Fibroblast of upper back skin (primary cell): Measurements from ENCODE around the gene DIAPH1.
"Not testable (repeated sequence)": the region's sequence is repeated elsewhere in the genome, so short reads cannot be mapped to it uniquely, and the experiment has no call there.

Experiments
- DNase-seq: peaks from one replicate; pipeline ENCODE4 v3.0.0-alpha.2; 2013

DIAPH1 gene

DNA sequence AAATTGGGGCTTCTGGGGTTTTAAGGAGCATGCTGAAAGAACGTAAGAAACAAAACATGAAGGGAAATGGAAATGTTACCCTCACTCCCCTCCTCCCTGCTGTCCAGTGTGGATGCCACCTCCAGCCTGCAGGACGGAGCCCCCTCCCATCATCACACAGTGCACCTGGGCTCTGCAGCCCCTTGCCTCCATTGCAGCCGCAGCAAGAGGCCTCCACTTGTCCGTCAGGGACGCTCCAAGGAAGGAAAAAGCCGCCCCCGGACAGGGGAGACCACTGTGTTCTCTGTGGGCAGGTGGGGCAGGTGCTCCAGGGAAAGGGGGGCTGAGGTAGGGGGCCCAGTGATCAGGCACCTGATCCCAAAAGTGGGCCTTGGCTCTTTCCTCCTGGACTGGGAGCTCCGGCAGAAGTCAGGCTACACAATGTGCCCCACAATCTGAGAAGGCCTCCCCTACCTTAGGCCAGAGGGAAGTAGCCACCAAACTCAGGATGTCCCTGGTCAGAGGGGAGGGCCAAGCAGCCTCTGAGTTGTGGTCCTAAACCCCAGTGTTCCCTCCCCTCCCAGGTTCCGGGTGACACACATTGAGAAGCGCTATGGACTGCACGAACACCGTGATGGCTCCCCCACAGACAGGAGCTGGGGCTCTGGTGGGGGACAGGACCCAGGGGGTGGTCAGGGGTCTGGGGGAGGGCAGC, 20.7 kb upstream of the DIAPH1 start:
- no peak for DNase-seq

DNA sequence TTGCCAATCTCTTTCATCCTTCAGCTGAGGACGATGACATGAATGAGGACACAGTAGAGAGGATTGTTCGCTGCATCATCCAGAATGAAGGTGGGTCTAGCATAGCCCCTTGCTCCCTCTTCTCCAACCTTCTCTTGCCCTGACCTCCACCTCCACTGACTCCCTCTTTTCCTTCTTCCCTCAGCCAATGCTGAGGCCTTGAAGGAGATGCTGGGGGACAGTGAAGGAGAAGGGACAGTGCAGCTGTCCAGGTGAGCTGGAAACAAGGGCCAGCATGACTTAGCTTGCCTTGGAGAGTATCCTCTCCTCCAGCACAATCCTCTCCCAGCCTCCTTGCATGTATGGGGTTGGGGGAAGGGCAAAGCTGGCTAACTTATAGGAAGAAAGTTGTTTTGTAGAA, 20.0 kb upstream of the DIAPH1 start:
- DNase-seq: no peak

DNA sequence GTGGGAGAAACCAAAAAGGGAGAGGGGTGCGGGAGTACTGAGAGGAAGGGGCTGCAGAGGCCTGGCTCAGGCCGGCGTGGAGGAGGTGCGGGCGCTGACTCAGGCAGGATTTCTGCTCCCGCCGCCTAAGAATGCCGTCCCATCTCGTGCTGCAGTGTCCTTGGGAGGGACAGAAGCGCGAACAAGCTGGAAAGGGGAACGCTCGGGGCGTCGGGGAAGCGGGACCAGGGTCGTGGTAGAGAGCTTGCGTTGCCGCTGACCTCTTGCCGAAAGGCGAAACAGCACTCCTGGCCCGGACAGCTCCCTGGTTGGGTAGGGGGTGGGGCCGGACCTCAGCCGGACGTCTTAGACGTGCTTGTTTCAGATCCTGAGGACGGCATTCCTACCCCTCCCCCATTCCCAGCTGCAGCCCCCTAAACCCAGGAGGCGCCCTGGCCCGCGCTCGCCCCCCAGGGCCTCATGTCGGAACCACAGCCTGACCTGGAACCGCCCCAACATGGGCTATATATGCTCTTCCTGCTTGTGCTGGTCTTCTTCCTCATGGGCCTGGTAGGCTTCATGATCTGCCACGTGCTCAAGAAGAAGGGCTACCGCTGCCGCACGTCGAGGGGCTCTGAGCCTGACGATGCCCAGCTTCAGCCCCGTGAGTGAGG, 19.1 kb upstream of the DIAPH1 start:
- DNase-seq: peak; percentile 58

DNA sequence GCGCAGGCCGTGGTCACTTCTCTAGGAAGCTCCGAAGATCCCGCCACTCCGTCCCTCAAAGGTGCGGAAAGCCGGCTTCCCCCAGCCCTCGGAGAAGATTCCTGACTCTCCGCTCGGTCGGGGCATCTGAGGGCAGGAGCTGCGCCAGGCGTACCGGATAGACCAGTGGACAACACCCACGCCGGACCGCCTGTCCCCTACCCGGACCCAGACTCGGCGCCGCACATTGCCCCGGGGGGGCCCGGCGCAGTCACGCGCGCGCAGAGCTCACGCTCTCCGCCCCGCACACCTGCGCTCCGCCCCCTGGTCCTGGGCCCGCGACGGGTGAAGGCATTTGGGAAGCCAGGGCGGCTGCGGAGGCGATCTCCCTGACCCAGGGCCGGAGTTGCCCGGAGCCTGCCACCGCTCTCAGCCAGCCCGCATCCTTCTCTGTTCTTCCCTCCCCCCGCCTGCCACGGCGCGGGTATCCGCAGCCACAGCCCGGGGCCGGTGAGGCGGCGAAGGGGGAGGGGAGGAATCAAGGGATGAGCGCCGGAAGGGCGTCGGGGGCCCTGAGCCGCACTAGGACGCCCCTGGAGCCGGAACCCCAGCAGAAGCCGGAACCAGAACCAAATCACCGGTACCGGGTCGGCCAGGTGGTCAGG, 18.4 kb upstream of the DIAPH1 start:
- no peak for DNase-seq

DNA sequence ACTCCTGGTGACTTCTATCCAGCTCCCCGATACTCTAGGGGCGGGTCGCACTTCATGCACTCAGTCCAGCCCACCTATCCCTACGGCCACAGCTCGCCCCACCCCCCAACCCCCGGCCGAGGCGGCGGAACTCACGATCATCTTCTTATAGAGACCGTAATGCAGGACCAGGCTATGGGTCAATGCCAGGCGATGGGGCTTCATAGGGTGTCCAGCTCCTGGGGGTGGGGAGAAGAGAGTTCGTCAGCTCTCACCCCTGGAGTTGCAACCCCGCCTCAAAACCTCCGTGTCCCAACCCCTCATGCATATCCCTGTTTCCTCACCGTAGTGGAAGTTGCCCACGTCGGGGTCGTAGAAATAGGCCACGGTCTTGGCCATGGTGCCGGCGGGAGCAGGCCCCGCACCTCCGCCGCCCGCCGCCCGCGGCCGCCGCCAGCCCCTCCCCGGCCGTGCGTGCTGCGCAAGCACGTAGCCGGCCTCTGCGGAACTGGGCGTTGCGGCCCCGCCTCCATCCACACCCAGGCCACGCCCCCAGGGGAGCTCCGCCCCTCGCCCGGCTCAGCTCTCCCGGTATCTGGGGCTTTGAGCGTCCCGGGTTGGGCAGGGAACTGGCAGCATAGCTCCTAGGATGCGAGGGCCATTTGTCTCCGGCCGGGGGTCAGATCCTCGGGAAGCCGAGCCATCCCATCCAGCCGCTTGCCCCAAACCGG, 17.8 kb upstream of the DIAPH1 start, which contains the start of the genes HDAC3 and RELL2:
Gene HDAC3, minus strand, starts transcription at position 437 of the 710 bp plus-strand sequence. Its CDS starts 59 bp downstream, at position 378.
Gene RELL2, plus strand, starts transcription at position 585 of the 710 bp plus-strand sequence. CDS start 1,229 bp downstream, outside the sequence.
- peak; percentile 89 for DNase-seq

DNA sequence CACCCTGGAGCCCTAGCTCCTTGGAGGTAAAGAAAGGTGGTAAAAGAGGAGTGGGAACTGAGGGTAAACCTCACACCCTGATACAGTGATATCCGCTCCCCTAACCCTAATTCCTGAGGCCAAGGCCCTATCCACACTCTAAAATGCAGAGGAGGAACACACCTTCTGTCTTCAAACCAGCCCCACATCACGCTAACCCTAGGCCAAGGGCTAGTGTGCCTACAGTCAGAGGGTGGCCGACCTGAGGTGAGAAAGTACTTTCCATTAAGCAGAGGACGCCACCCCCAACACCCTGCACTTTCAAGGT, 17.3 kb upstream of the DIAPH1 start:
- no peak for DNase-seq

DNA sequence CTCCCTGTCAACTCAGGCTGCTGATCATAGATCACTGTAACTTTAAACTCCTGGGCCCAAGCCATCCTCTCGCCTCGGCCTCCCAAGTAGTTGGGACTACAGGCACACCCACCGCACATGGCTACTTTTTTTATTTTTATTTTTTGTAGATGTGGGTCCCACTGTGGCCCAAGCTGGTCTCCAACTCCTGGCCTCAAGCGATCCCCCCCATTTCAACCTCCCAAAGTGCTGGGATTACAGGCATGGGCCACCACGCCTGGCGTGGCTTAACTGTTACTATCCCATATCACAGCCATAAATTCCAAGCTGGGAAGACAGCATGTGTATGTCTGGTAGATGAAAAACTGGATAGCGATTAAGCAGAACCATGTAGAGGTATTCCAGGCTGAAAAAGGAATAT, 16.8 kb upstream of the DIAPH1 start:
- no peak for DNase-seq

DNA sequence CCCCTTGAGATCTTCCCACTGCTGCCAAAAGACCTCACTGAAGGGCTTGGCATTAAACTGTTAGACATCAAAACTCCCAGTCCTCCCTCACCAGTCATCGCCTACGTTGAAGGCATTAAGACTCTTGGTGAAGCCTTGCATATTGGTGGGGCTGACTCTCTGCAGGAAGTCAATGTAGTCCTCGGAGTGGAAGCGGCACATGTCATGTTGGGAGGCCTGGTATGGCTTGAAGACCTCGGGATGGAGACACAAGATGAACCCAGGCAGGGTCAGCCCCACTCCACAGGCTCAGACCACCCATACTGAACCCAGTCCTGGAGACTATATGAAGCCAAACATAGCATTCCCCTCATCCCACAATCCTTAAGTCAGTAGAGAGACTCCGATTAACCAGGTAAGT, 15.9 kb upstream of the DIAPH1 start:
- no peak for DNase-seq

DNA sequence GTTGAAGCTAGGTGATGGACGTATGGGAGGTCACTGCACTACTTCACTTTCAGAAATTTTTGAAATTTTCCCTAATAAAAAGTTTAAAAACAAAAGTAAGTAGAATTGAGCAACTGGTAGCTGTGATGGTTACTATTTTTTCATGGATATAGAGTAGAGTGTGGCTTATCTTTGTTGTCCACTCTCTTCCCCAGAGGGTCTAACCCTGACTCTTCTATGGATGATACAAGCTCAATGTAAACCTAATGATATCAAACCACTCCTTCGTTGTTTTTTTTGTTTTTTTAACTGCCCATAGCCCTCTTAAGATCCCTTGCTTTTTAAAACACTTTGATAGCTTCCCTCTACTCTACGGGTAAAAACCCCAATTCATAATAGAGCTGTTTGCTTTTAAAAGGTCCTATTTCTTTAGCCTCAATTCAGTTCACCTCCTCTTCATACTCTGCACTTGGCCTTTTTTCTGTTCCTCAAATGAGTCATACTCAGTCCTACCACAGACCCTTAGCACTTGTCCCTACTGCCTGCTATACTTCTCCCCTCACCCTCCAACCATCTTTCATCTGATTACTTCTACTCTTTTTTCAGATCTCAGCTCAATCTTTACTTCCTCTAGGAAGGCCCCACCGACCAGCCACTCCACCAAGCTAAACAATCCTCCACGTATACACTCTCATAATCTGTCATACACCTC, 15.2 kb upstream of the DIAPH1 start:
- DNase-seq: no peak

DNA sequence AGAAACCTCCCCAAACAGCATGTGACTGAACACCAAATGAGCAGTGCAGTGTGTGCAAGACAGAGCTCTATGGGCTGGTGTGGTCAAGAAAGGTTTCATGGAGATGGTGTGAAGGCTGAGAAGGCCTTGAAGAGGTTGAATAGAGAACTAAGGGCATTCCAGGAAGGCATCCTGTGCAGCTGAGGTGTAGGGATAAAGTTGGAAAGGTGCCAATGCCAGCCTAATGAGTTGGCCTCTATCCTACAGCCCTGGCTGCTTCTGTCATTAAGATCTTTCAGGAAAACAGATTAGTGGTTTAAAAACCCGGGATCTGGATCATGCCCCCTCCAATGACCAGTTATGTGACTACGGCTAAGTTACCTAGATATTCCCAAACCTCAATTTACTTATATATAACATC, 13.8 kb upstream of the DIAPH1 start:
- DNase-seq: no peak

DNA sequence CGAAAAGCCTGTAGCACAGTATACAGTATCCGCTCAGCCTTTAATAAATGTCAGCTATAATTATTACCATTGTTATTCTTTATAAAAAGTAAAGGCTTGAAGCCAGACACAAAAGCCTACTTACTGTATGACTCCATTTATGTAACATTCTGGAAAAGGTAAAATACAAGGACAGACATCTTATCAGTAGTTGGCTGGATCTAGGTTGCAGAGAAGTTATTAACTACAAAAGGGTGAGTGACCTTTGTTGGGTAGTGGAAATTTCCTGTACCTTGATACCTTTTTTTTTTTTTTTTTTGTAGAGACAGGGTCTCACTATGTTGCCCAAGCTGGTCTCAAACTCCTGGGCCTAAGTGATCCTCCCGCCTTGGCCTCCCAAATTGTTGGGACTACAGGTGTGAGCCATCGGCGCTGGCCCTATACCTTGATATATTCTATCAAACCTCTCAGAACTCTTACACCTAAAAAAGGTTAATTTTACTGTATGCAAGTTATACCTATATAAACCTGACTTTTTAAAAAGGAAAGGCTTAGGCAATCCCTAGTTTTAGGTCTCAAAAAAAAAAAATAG, 11.9 kb upstream of the DIAPH1 start:
- no peak for DNase-seq

DNA sequence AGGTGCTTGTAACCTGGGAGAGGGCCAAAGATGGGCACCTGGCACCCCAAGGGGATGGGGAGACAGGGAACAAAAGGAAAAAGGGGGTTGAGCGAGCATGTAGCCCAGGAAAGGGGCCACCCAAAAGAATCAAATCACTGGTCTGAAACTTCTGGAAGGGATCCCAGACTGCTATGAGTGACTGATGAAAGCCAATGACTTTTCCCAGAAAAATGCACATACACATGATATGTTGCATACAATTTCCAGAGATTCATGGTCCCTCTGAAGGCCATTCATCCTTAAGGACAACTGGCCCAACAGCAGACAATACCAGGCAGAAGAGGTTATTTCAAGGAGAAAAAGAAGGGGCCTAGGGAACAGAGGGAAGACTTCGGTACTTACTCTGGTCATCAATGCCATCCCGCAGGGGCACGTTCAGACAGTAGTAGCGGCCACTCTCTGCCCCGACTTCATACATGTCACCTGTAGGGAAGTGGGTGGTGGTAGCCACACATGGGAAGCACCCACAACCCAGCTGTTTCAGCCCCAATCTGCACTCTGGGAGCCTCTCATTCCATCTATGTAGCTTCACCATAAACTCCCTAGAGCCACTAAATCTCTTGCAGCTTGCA, 9.5 kb upstream of the DIAPH1 start:
- peak; percentile 69 for DNase-seq

DNA sequence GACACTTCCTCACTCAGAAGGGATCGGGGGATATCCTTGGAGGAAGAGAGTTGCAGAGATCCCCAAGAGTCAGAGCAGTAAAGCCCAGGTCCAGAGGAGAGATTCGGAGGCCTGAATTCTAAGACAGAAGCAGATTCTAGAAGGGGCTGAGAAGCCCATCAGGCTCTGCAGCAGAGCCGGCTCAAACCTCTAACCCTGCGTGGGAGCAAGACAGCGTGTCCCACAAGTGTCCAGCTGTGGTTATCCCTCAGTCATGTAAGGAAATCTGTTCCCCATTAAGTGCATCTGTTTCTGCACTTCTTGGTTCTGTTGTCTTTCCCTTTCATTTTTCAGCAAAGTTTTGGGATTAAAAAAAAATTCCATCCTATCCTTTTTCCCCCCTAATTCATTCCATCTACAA, 4.8 kb upstream of the DIAPH1 start:
- DNase-seq: no peak

DNA sequence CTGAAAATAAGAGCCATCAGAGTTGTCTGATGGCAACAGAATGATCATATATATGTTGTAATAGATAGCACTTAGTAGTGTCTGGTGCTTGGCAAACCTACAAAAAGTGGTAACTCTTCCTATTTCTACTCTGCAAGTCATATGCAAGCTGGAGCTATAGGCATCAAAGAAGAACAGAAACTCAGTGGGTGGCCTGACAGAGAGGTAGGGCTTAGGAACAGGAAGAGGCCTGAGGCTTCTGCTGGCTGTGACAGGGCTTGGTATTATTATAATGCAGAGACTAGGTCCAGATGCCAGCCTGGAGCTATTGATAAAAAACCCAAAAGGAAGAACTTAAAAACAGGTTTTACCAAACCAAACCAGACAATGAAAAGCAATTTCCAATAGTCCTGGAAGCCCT, 4.4 kb upstream of the DIAPH1 start:
- no peak for DNase-seq

DNA sequence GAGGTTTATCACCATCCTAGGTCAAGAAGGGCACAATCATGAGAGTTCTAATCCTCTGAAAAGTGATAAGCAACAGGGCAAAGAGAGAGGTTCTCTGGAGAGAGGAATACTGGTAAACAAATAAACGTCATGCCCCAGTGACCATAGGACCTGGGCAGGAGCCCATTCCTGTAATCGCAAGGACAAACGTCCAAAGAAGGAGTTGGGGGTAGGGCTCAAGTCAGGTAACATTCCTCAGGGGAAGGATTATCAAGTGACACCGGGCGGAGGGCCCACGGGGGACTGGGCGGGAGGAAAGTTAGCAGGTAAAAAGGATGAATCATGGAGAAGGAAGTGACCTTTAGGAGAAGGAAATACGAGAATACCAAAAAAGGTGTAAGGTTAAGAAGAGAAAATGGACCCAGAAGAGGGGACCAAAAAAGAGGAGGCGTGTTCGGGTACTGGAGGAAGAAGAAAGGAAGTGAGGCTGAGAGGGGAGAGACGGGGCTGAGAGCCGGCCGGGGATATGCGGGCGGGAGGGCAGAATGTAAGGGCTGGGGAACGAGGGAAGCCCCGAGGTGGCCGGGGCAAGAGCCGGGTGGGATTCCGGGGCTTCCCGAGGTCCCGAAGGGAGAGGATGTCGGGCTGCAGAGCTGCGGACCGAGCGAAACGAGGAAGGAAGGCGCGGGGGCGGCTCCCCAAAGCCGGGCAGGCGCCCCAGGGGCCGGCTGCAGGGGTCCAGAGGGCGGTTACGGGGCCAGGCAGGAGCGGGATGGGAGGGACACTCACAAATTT, 583 bp downstream of the DIAPH1 start:
- no peak for DNase-seq

DNA sequence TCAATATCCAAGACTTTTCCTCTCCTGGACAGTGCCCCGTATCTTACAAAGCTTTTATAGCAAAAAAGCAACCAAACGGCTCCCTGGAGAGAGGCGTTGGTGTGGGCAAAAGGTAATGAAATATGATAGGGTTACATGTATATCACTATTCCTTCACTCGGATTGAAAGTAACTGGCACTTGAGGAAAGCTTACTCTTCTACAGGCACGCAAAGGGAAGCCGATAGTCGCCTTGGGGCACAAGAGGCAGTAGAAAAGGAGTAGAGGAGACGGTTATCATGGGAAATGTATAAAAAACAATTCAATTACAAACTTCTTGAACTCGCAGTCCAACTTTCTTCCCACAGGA, 1.1 kb downstream of the DIAPH1 start:
- no peak for DNase-seq

DNA sequence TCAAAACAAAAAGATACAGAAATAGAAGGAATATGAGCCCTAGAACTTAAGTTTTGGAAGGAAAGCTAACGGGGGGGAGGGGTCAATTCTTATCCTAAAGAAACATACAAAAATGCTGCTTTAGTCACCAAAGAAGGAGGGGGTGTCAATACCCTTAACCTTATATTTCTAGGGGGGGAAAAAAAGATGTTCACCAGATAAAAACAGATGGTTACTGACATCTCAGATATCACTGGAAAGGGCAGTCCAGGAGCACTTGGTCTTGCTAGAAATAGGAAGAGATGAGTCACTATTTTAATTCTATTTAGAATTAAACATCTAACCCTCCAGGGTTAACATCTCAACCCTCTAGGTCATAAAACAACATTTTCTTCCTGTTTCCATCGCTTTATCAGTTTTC, 1.7 kb downstream of the DIAPH1 start:
- DNase-seq: no peak

DNA sequence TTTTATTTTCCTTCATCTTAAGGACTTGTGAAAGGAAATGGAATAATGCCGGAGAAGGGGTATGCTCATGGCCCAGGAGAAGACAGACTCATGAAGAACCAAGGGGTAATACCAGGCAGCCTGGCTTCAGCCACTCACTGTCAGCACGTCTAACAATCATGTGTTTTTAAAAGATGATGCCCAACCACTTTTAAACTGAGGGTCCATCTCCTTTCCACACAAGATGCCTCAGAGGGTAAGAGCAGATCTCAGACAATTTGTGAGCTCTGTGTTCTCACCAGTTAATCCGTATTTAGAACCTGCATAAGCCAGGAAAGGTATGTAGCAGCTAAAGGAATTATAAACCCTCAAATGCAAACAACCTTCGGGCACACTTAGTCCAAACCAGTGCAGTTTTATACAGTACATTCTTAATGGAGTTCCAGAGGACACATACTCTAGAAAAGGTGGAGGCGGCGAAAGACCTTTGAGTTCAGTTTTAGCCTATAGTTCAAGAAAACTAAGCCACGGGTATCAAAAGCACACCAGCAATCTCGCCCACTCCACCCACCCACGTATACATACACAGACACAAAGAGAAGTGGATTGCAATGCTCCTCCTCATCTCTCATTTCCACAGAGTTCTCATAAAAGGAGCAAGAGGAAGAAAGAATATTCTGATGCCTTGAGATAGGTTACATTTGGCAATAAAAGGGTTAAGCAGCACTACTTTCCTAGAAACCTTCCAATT, 2.6 kb downstream of the DIAPH1 start:
- no peak for DNase-seq

DNA sequence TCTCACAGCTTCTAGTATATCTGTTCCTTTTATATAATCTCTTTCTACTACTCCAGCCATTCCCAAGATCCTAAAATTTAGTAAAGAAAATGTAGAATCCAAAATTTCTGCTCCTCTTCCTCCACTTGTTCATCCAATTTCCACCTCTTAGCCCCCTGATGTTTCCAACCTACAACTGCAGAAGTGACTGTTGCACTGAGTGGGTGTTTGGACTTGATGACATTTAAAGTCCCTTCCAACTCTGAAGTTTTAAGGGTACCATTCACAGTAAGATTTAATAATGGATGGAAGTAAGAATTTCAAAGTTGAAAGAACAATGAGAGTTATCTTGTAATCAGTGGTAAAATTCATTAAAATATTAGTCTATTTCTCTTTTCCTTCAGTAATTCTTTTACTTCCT, 5.5 kb downstream of the DIAPH1 start:
- DNase-seq: no peak

DNA sequence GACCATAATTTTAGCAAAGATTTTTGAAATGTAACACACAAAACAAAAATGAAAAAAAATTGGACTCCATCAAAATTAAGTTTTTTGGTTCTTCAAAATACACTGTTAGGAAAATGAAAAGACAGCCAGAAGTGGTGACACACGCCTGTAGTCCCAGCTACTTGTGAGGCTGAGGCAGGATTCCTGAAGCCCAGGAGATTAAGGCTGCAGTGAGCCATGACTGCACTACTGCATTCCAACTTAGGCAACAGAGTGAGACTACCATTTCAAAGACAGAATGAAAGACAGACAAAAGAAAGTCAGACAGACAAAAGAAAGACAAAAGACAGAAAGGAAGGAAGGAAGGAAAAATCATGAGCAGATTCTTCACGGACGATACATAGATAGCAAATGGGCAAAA, 7.5 kb downstream of the DIAPH1 start:
- no peak for DNase-seq

DNA sequence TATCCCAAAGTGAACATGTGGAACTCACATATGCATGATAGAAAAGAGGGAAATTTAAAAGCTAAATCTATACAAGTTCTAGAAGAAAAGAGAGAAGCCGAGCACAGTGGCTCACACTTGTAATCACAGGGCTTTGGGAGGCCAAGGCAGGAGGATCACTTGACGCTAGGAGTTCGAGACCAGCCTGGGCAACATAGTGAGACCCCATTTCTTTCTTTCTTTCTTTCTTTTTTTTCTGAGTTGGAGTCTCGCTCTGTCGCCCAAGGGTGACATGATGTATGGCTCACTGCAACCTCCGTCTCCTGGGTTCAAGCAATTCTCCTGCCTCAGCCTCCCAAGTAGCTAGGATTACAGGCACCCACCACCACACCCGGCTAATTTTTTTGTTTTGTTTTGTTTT, 8.9 kb downstream of the DIAPH1 start:
- DNase-seq: not testable (repeated sequence)
